Ramos (cell line): ENCODE data around the gene PLET1.
"Not testable (repeated sequence)": the region's sequence is repeated elsewhere in the genome, so short reads cannot be mapped to it uniquely, and the experiment has no call there.

Experiments
- in situ Hi-C: fragments of 300-500 bp; cut with MboI; formaldehyde crosslinking; loops from one replicate; pipeline ENCODE4 v1.14.3; 2022; ENCODE audit warnings: low sequenced_read_pairs; ENCODE audit not compliant: unreplicated experiment

PLET1 gene

DNA sequence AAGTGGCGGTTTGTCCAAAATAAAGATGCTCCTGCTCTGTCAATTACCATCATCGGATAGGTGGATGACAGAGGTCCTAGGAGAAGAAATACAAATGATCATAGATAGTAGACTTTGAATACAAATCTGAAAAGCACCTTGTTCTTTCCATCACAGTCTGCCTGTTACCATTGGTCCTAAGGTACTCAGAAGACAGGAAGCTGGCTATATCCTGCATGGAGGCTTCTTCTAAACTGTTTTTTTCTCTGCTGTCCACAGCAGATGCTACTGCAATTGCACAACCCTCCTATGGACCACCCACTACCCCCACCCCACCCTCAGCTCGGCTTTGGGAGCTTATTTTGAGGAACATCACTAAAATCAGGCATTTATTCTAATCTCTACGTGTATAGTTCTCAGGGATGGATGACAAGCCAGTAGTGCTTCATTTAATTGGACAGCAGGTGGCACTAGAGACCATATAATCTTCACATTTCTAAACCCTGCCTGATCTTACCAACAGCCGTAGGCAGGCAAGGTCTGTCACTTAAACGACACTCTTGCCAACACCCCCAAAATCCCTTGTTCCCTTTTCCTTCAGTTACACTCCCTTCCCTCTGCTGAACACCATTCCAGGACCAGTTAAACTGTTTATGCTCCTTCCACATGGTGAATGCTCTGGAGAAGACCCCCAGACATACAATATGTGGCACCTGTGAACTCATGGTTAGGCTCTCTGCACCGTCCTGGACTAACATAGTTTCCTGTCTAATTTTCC, 41.0 kb downstream of the PLET1 start:
- in situ Hi-C loops = loop anchor here (5.0 to 25.0 kb wide), 3 partner anchors 63 to 1068 kb away; no protein-coding TSS in a partner anchor

DNA sequence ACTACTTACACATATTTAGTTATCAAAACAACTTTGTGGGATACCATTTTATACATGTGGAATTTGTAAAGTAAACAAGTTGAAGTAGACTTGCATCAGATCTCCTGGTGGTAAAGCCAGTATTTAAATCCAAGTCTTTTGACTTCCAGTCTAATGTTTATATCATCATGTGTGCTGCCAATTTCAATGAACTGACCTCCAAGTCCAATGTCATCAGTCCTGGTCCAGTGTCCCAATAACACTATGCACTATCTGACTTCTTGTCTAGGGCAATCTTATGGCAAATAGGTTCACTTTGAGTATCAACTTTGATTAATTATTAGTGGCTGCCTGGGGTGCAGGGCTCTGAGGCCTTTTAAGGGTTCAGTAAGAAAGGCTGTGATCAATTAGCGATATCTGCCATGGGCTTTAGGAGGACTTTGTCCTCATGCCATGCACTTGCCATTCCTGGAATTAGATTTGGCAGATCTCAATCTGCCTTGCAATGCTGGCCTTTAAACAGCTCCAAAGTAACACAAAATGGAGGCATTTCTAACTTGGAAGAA, 44.0 kb downstream of the PLET1 start:
- in situ Hi-C loops = loop anchor here (25.0 kb wide), 2 partner anchors 346 to 1071 kb away; no protein-coding TSS in a partner anchor

DNA sequence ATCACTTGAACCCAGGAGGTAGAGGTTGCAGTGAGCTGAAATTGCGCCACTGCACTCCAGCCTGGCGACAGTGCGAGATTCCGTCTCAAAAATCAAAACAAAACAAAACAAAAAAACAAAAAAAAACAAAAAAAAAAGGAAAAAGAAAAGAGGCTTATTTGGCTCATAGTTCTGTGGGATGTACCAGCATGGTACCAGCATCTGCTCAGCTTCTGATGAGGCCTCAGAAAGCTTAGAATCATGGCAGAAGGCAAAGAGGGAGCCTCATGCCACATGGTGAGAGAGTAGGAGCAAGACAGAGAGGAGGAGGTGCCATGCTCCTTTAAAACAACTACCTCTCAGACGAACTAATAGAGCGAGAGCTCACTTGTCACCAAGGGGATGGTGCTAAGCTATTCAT, 45.0 kb downstream of the PLET1 start:
- in situ Hi-C loops = loop anchor here (25.0 kb wide), 2 partner anchors 347 to 1072 kb away; no protein-coding TSS in a partner anchor

DNA sequence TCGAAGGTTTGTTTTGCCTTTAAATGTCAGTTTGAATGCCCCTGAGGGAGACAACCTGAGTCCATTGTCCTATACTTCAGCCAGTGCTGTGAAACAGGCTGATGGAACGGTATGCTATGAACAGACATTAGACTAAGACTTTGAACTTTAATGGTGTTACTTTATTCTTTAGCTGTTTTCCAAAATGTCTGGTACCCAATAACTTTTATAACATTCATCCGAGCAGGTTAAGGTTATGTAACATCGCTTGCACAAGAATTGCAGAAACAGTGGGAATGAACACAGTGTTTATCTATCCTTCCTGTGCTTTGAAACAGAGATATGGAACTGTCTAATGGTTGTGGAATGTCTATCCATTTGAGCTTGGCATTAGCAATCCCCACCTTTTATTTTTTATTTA, 46.9 kb downstream of the PLET1 start:
- in situ Hi-C loops = loop anchor here (25.0 kb wide), 2 partner anchors 349 to 1074 kb away; no protein-coding TSS in a partner anchor

GRCh38 chr11:112212710-112213109, 48.0 kb downstream of the PLET1 start:
- in situ Hi-C loops = loop anchor here (25.0 kb wide), 2 partner anchors 350 to 1075 kb away; no protein-coding TSS in a partner anchor

DNA sequence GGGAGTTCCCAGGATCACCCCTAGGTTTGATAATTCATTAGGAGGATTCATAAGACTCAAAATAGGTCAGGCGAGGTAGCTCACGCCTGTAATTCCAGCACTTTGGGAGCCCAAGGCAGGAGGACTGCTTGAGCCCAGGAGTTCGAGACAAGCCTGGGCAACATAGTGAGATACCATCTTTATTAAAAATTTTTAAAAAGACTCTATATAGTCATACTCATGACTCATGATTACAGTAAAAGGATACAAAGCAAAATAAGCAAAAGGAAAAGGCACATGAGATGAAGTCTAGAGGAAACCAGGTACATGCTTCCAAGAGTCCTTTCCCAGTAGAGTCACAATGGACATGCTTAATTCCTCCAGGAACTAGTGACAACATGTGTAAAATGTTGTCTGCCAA, 48.4 kb downstream of the PLET1 start:
- in situ Hi-C loops = loop anchor here (25.0 kb wide), 2 partner anchors 350 to 1075 kb away; no protein-coding TSS in a partner anchor

DNA sequence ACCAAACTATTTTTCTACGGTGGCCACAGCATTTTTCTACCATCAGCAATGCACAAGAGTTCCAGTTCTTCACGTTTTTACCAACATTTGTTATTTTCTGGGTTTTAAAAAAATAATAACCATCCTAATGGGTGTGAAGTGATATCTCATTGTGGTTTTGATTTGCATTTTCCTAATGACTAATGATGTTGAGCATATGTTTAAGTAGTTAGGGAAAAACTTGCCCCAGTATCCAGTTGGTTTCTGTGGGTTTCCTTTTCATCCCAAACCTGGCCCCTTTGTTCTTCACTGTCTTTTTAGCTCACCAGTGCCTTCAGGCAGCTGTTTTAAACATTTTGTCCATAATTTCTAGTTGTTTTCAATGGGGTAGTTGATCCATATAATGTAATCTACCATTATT, 49.1 kb downstream of the PLET1 start:
- in situ Hi-C loops = loop anchor here (25.0 kb wide), 2 partner anchors 351 to 1076 kb away; no protein-coding TSS in a partner anchor

DNA sequence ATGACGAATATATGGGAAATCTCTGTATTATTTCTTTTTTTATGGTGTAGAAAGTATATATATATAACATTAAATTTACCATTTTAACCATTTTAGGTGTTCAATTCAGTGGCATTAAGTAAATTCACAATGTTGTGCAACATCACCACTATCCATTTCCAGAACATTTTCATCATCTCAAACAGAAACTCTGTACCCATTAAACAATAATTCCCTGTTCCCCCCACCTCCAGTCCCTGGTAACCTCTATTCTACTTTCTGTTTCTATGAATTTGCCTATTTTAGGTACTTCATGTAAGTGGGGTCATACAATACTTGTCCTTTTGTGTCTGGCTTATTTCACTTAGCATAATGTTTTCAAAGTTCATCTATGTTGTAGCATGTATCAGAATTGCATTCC, 49.8 kb downstream of the PLET1 start:
- in situ Hi-C loops = loop anchor here (25.0 kb wide), 2 partner anchors 351 to 1076 kb away; no protein-coding TSS in a partner anchor

GRCh38 chr11:112206071-112206470, 54.6 kb downstream of the PLET1 start:
- in situ Hi-C loops = loop anchor here (25.0 kb wide), 2 partner anchors 356 to 1081 kb away; no protein-coding TSS in a partner anchor

GRCh38 chr11:112200252-112200651, 60.4 kb downstream of the PLET1 start:
- in situ Hi-C loops = loop anchor here (25.0 kb wide), 2 partner anchors 362 to 1087 kb away; no protein-coding TSS in a partner anchor

GRCh38 chr11:112199101-112199500, 61.6 kb downstream of the PLET1 start:
- in situ Hi-C loops = not testable (repeated sequence)
